ENCODE data around the gene CRTC3.

DNA sequence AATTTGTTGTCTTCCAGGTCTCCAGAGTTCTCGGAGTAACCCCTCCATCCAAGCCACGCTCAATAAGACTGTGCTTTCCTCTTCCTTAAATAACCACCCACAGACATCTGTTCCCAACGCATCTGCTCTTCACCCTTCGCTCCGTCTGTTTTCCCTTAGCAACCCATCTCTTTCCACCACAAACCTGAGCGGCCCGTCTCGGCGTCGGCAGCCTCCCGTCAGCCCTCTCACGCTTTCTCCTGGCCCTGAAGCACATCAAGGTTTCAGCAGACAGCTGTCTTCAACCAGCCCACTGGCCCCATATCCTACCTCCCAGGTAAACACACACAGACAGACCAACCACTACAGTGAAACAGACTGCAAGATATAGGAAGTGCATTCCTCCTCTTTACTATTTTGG is 99.5 kb downstream of the CRTC3 start:
- TF ChIP-seq, protein P1, sequence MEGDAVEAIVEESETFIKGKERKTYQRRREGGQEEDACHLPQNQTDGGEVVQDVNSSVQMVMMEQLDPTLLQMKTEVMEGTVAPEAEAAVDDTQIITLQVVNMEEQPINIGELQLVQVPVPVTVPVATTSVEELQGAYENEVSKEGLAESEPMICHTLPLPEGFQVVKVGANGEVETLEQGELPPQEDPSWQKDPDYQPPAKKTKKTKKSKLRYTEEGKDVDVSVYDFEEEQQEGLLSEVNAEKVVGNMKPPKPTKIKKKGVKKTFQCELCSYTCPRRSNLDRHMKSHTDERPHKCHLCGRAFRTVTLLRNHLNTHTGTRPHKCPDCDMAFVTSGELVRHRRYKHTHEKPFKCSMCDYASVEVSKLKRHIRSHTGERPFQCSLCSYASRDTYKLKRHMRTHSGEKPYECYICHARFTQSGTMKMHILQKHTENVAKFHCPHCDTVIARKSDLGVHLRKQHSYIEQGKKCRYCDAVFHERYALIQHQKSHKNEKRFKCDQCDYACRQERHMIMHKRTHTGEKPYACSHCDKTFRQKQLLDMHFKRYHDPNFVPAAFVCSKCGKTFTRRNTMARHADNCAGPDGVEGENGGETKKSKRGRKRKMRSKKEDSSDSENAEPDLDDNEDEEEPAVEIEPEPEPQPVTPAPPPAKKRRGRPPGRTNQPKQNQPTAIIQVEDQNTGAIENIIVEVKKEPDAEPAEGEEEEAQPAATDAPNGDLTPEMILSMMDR (IDR thresholded peaks at IDR 0.05) = no peak
- TF ChIP-seq POLR2A (IDR thresholded peaks at IDR 0.05) = no peak
